HG03432 (cell line): ENCODE data around the gene STAMBPL1.
A peak's percentile ranks its signal among the peaks of the same experiment; 100 is the strongest.
"Not testable (repeated sequence)": the region's sequence is repeated elsewhere in the genome, so short reads cannot be mapped to it uniquely, and the experiment has no call there.

Source experiments
- ATAC-seq: cut with Tn5 transposase; IDR thresholded peaks from one replicate; pipeline ENCODE4 v1.9.1; 2021; ENCODE audit warnings: mild to moderate bottlenecking, moderate library complexity; ENCODE audit not compliant: unreplicated experiment

The STAMBPL1 gene

GRCh38 chr10:88854684-88855083, 25.4 kb upstream of the STAMBPL1 start:
- ATAC-seq, result no peak

DNA sequence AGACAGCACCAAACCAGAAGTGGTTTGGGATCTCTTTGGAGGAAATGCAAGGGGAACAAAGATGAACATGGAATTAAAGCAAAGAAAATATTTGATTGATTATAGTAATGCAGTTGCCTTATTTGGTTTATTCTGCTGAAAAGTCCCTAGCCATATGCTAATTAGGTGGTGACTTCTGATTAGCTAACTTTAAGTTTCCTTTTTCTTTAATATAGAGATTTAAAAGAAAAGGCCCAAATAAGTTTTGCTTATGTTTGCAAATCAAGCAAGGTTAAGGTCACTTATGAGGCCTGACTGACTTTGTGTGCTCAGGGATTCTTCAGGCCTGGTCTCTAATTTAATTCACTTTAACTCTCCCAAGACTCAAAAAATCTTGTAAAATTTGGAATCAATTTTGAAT, 22.2 kb upstream of the STAMBPL1 start:
- ATAC-seq, result no peak

DNA sequence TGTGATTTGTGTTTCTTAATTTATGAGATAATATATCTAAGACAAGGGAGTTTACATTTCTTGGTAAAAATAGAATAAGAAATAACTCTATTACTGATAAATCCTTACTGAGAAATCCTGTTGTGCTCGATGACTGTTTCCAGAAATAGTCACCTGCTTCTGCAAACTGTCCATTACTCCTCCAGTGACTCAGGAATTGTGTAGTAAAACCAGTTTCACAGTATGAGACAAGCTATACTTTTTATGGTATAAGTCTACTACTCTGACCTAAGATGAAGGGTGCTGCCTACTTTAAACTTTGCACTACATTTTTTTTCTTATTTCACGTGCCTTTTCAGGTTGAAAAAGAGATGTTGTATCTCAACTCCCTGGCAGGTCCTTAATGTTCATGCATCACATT, 21.6 kb upstream of the STAMBPL1 start:
- no peak for ATAC-seq

GRCh38 chr10:88861036-88861435, 19.0 kb upstream of the STAMBPL1 start:
- ATAC-seq, result no peak

- no peak for ATAC-seq
Observed at GRCh38 chr10:88865281-88865876, 14.7 kb upstream of the STAMBPL1 start.

DNA sequence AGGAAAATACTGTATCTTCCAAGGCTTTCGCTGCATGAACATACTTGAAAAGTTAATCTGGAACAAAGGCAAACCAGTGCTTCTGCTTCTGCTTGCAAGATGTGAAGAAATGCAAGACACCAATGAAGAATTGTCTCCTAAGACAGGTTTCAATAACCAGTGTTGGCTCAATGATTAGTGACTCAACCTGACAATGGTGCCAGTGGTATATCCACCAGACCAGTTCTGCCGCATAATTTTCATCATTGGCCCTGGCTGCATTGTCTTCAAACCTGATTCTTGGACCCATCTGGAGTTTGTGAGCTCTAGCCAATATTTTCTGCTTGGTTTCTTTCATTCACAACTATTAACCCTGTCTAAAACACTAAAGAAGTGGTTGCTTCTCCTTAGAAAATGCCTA, 13.6 kb upstream of the STAMBPL1 start:
- ATAC-seq, result no peak

GRCh38 chr10:88870089-88870488, 10.0 kb upstream of the STAMBPL1 start:
- no peak for ATAC-seq

DNA sequence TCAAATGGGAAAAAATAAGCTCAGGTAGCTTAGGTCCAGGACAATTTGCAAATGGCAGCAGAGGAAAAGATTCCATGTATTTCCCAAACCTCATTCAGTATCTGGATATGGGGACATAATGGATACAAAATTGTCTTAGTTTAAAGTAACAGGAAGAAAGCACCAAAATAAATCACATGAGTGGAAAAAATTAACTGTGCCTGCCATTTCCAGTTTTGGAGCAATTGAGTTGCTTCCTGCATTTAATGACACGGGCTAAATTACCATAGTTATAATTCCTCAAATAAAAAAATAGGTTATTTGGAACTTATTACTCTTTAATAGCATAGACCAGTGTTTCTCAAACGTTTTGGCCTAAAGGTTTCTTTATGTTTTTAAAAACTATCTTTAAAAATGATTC, 6.3 kb upstream of the STAMBPL1 start:
- ATAC-seq, result no peak

DNA sequence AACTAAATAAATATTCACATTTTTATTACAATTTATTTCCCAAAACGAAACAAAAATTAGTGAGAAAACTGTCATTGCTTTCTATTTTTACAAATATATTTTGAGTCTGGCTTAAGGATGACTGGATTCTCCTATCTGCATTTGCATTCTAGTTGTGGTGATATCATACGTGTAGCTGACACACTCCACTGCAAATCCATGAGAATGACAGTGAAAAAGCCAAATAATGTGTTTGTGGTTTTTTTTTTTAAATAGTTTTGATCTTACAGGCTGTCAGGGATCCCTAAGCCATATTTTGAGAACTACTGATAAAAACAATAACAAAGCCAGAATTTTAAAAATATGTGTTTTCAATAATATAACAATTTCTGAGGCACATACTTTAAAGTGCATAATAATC, 5.8 kb upstream of the STAMBPL1 start:
- ATAC-seq, result no peak

GRCh38 chr10:88875081-88875480, 5.0 kb upstream of the STAMBPL1 start:
- ATAC-seq, result no peak

DNA sequence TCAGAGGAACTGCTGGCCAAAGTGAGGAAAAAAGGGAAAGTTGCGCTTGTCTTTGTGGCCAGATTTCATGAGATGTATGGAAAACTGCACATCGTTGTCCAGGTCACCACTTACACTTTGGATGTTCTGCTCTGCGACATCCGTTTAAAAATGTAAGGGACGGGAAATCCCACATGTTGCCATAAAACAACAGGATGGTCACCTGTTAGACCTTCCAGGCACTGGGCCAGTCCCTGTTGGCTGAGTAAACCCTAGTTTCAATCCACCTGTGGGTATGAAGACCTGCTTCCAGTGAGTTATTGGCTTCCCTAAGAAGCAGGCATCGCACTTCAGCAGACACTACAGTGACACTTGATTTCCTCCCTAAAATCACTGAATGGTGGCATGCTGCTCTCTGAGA, 2.7 kb upstream of the STAMBPL1 start:
- no peak for ATAC-seq

DNA sequence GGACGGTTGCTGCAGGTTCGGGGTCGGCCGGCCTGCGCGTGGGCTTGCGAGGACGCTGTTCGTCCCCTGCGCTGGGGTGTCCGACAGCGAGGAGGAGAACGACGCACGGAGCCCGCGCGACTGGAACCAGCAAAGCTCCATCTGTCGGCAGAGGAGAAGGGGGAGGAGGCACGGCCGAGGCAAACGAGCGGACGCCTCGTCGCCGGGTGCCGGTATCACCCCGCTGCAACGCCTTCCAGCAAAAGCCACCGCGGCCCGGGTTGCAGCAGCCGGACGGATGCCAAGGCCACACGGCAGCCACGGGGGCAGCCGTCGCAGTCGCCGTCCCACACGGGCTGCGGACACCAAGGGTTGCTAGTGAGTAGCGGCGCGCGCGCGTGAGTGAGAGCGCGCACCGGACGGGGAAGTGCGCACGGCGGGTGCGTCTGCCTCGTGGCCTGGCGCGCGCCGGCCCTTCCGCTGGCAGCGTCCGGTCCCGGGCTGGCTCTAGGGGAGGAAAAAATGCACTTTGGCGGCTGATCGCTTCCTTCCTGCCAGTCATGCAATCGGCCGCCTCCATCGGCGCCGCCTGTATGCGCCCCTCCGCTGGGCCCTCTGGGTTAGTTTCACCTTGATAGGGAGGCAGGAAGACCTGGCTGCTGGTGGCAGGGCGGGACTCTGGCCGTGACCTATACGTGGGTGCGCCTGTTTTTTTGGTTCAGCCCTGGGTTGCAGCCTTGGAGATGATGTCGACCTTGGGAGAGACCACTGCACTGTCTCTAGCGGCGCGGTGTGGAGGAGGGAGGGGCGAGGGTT, 434 bp downstream of the STAMBPL1 start:
- peak; percentile 84 for ATAC-seq

DNA sequence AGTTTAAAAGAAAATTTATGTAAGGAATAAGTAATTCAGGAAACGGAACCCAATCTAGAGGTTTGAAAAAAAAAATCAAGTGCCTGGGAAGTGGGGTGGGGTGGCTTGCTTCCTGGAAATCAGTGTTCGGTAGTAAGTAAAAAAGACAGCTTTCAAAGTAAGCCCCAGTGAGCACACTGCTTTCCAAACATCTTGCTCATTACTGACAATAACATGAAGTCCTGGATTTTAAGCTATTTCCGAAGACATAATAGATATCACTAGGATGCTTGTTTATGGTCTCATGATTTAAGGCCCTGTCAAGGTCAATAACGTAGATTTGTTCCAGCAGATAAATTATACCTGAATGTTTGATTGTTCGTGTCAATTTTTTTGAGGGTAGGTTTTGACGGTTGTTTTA, 1.3 kb downstream of the STAMBPL1 start:
- no peak for ATAC-seq

DNA sequence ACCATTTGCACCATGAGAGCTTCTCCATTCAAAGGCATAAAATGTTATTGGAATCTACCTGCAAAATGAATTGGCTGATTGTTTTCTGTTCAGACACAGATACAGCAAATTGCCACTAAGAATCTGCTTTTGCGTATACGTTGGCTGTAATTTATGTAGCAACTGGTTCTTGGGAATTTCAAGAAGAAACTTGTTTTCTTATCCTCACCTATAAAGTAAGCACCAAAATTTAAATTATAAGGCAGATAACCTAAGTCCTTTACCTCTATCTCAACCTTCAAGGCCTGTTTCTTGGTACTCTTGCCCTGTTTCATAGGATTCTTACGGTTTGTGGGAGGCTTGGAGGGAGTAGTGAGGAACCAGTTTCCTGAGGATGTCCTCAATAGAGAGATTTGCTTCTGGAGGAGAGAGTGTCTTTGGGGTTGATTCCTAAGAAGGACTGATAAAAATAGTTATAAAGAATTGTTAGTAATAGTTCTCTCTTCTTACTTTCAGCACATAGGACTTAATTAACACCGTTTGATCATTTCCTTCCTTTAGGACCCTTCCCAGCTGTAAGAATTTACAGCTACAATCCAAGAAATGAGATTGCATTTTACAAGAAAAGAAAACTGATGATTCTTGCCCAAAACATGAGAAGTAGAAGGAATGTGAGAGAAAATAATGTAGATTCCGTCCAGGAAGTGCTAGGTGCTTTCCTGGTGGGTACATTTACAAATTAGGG, 2.0 kb downstream of the STAMBPL1 start:
- ATAC-seq, result no peak

- ATAC-seq, result not testable (repeated sequence)
Observed at GRCh38 chr10:88882646-88883447, 2.8 kb downstream of the STAMBPL1 start.

GRCh38 chr10:88883448-88883809, 3.4 kb downstream of the STAMBPL1 start:
- no peak for ATAC-seq

DNA sequence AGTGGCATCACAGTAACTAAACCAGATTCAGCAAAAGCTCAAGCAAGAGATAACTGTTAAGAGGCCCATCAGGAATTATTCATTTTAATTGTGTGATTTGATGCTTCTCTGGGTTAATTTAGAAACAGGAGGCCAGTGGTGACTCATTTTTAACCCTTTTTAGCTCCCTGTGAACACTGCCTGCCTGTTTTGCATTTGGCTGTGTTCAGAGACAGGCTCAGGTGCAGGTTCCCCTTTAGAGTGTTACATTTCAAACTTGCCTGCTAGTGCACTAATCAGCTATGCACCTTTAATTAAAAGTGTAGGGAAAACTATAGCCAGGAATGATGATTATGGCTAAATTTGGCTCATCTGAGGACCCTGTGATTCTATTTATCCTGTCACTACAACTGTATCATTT, 6.5 kb downstream of the STAMBPL1 start:
- ATAC-seq, result peak; percentile 71

DNA sequence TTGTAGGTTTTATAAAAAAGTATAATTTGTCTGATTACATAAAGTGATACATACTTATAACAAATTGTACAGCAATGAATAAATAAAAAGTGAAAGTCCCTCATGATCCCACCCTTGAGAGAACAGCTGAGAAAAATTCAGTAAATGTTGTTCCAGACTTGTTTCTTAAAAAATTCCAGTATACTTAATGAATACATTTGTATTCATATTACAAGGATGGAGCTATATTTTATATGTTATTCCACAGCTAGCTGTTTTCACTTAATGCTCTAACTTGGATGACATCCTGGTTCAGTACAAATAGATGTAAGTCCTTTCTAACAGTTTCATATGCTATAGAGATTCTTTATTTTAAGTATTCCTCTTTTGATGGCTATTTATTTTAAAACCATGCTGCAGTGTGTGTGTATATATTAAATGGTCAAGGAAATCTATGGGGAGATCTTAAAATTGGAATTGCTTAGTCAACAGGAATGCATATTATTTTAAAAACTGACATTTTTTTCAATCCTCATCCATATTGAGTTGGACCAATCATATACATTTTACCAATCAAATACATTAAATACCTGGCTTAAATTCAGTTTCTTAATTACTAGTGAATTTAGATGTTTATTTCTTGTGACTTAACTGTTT, 8.9 kb downstream of the STAMBPL1 start:
- no peak for ATAC-seq

- ATAC-seq, result peak; percentile 76
Observed at GRCh38 chr10:88889559-88890337, 9.7 kb downstream of the STAMBPL1 start.
